ENCODE data around the gene USH2A.
A peak's percentile ranks its signal among the peaks of the same experiment; 100 is the strongest.

The USH2A gene

DNA sequence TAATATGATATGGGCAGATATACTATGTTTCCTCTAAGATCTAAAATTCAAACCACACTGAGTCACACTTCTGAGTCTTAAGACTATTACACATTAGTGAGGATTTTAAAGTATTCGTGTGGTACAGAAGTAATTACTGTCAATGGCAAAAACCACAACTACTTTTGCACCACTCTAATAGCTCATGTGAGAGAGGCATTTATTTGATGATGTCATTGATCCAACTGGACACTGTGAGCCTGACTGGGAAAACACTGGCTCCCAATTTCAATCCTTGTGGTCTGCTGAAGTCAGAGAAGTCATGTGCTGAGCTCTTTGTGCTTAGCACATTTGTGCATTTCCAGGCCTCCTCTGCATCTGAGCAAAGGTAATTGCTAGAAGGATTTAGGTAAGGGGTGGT lies 377.8 kb downstream of the USH2A start:
- peak; percentile 55 for DNase-seq (ENCODE audit: extremely low read depth, low read depth)
- TF ChIP-seq, protein P1, sequence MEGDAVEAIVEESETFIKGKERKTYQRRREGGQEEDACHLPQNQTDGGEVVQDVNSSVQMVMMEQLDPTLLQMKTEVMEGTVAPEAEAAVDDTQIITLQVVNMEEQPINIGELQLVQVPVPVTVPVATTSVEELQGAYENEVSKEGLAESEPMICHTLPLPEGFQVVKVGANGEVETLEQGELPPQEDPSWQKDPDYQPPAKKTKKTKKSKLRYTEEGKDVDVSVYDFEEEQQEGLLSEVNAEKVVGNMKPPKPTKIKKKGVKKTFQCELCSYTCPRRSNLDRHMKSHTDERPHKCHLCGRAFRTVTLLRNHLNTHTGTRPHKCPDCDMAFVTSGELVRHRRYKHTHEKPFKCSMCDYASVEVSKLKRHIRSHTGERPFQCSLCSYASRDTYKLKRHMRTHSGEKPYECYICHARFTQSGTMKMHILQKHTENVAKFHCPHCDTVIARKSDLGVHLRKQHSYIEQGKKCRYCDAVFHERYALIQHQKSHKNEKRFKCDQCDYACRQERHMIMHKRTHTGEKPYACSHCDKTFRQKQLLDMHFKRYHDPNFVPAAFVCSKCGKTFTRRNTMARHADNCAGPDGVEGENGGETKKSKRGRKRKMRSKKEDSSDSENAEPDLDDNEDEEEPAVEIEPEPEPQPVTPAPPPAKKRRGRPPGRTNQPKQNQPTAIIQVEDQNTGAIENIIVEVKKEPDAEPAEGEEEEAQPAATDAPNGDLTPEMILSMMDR (IDR thresholded peaks at IDR 0.05; ENCODE audit: low read depth, low read length, missing control alignments): no peak
- H3K4me3 ChIP-seq (replicated peaks; ENCODE audit: low read depth, low read length): no peak overlapping the region

DNA sequence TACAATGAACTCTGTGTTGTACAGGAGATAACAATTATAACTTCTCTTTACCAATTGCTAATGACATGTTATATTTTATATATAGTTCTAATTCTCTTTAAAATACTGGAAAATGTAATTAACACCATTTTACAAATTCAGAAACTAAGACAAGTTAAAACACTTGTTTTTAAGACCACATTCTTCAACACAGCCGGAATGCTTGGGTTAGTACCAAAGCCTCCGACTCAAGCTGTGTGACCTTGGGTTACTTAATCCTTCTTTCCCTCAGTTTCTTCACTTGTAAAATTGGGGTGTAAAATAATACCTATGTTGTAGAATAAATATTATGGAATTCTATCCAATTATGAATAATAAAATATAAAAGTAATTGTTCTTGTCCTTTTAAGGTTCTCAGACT lies 378.7 kb downstream of the USH2A start:
- H3K4me3 ChIP-seq (replicated peaks; ENCODE audit: low read depth, low read length): no peak overlapping the region
- TF ChIP-seq, protein P1 (IDR thresholded peaks at IDR 0.05; ENCODE audit: low read depth, low read length, missing control alignments): no peak
- no peak for DNase-seq (ENCODE audit: extremely low read depth, low read depth)

DNA sequence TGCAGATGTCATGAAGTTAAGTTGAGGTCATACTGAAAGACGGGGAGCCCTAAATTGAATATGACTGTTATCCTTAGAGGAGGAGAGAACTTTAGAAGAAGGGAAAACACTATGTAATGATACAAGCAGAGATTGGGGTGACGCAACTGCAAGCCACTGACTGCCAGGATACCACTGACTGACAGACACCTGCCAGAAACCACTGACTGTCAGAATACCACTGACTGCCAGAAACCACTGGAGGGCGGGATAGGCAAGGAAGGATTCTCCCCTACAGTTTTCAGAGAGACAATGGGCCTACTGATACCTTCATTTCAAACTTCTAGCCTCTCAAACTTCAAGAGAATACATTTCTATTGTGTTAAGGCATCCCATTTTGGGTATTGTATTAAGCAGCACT lies 388.7 kb downstream of the USH2A start:
- TF ChIP-seq, protein P1 (IDR thresholded peaks at IDR 0.05; ENCODE audit: low read depth, low read length, missing control alignments): no peak
- no peak for DNase-seq (ENCODE audit: extremely low read depth, low read depth)

DNA sequence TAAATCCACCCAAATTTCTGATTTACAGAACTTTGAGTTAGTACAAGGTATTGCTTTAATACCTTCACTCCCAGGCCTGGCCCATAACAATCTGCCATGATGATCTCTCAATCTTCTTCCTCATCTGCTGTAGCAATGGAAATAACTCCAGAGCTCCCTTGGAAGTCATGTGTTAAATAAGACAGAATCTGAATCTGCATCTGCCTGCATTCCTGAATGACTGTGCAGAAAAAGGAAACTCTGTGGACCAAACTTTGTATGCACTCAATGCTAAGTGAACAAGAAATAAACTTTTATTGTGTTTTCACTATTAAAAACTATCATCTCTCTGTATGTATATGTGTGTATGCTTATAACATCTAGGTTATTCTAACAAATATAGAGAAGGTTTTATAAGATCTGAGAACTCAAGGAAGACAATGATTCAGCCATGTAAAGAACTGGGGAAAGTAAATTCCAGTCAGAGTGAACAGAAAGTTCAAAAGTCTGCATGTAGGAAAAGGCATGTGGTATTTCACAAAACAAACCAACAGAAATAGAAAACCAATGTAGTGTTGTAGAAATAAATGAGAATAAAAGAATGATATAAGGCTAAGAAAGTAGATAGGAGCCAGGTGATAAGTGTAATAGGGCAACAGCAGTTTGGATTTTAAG lies 390.2 kb downstream of the USH2A start:
- DNase-seq (ENCODE audit: extremely low read depth, low read depth): no peak
- TF ChIP-seq, protein P1 (IDR thresholded peaks at IDR 0.05; ENCODE audit: low read depth, low read length, missing control alignments): no peak
- no peak overlapping the region for H3K4me3 ChIP-seq (replicated peaks; ENCODE audit: low read depth, low read length)

More for the DNA sequence above, 388.7 kb downstream of the USH2A start:
- H3K4me3 ChIP-seq (replicated peaks; ENCODE audit: low read depth, low read length): no peak overlapping the region

GRCh38 chr1:216032284-216032683 lies 391.0 kb downstream of the USH2A start:
- TF ChIP-seq, protein P1 (IDR thresholded peaks at IDR 0.05; ENCODE audit: low read depth, low read length, missing control alignments): no peak
- H3K4me3 ChIP-seq (replicated peaks; ENCODE audit: low read depth, low read length): no peak overlapping the region
- DNase-seq (ENCODE audit: extremely low read depth, low read depth): no peak

DNA sequence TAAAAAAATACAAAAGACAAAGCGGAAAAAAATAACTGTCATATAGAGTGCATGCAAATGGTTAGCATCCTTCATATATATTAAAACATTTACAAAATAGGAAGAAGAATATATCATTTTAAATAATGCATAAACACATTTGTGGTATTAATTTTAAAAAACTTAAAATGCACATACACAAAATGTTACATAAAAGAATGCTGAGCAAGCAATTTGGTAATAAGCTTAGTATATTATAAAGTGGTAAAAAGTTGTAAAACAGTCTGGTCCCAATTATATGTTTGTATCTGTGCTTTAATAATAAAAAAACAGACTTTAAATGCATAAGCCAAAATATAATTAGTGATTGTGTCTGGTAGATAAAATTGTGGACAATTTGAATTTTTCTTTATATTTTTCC lies 394.6 kb downstream of the USH2A start:
- TF ChIP-seq, protein P1 (IDR thresholded peaks at IDR 0.05; ENCODE audit: low read depth, low read length, missing control alignments): no peak
- H3K4me3 ChIP-seq (replicated peaks; ENCODE audit: low read depth, low read length): no peak overlapping the region
- DNase-seq (ENCODE audit: extremely low read depth, low read depth): no peak

- TF ChIP-seq, protein P1 (IDR thresholded peaks at IDR 0.05; ENCODE audit: low read depth, low read length, missing control alignments): no peak
- no peak for DNase-seq (ENCODE audit: extremely low read depth, low read depth)
- H3K4me3 ChIP-seq (replicated peaks; ENCODE audit: low read depth, low read length): no peak overlapping the region
These were observed 398.7 kb downstream of the USH2A start for GRCh38 chr1:216024546-216024945.
